DMS 273 (cell line): ENCODE data around the gene ARHGDIA.
"Not testable (repeated sequence)": the region's sequence is repeated elsewhere in the genome, so short reads cannot be mapped to it uniquely, and the experiment has no call there.

Experiments used
- DNase-seq: peaks from one replicate; lab custom pipeline; 2025; ENCODE audit not compliant: unreplicated experiment; lab: John Stamatoyannopoulos, UW

Gene ARHGDIA

DNA sequence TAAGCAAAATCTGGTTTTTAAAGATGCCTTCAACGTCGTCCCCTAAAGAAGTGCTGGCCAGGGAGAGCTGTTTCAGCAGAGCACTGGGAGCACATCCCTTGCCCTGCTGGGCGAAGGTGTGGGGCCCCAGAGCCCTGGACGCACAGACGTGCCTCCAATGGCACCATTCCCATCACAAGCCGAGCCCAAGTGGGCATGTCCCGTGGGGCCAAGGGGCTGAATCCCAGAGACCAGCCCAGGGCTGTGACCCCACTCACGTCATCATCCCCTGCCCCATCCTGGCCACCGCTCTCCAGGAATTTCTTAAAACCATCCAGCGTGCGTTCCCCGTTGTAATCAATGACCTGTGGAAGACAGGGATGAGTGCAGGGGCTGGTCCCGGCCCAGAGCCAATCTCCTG lies 26.2 kb downstream of the ARHGDIA start:
- no peak for DNase-seq

DNA sequence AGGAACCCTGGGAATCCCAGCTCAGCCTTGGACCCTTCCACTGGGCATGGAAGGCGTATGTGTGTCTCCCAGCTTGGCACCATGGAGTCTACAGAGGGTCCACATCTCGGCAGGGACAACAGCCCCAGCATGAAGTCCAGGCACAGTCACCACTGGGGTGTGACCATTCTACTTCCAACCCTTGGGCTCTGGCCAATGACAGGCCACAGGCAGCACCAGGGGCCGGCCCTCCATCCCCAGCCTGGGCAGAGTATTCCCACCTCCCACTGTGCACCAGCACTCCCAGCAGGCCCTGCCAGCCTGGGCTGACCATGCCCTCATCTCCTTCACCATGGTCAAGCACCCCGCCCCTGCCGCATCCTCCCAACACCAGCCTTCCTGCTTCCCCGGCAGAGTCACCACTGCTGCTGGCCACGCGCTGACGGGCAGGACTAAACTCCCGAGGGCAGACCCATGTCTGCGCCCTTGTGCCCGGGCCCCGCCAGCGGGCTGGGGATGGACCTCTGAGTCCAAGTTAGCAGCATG lies 26.7 kb downstream of the ARHGDIA start:
- no peak for DNase-seq

DNA sequence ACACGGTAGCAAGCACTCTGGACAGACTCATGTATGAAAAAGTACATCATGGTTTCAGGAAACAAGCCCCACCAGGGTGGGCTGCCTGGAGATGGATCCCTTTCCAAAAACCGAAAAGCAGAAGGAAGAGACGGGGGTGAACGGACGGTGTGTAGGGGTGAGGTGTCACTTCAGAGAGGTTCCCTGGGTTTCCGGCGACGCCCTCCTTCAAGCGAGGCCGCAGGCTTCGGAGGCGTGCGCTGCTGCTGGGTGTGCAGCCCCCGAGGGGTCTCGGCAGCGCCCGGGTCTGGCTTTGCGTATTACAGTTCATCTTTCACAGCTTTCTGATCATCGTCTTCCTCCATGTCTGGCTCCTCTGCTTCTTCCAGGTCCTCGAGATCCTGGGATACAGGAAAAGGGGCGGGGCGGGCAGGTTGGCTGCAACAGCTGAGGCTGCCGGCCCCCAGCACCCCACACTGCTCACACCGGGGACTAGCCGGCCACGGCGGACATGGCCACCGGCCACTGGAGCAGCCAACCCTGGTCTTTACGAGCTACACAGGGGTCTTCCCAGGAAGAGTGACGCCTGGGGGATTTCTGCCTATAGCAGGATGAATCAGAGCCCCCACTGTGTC lies 27.3 kb downstream of the ARHGDIA start:
- no peak for DNase-seq

DNA sequence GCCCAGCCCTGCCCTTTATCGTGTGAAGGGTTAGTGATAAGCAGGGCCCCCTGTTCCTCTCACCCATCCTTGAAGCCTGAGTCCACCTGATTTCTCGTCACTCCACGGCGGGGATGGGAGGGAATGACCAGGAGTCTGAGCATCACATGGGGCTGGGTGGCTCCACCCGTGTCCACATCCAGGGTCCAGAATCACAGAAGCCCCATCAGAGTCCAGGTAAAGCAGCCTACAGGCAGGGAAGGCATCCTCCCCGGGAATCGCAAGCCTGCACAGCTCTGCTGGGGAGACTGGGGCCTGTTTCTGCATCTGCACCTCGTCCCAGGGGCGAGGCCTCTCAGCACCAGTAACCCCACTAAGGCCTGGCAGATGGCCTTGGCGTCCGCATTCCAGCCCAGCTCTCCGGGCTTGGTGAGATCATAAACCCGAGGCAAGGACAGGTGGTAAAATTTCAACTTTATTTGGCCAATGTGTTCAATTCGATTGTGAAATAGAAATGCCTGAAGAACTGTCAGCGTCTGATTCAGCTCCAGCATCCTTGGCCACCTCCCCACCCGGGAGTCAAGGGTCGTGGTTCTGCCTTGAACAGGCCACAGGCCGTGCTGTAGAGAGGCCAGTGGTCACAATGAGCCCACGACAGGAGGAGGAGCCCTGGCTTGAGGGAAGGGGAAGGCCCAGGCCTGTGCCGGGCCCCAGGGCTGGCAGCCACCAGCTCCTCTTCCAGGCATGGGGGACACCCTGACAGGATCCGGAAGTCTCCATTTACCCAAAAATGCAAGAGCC lies 28.2 kb downstream of the ARHGDIA start:
- peak; percentile 62 for DNase-seq

DNA sequence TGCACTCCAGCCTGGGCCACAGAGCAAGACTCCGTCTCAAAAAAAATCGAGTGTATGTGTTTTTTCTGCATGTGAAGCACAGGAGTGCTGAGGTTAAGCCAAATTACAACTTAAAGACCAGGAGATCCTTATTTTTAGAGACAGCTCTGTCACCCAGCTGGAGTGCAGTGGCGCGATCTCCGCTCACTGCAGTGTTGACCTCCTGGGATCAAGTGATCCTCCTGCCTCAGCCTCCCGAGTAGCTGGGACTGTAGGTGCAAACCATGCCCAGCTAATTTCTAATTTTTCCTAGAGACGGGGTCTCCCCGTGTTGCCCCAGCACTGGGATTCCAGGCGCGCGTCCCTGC lies 28.8 kb downstream of the ARHGDIA start:
- DNase-seq = no peak

DNA sequence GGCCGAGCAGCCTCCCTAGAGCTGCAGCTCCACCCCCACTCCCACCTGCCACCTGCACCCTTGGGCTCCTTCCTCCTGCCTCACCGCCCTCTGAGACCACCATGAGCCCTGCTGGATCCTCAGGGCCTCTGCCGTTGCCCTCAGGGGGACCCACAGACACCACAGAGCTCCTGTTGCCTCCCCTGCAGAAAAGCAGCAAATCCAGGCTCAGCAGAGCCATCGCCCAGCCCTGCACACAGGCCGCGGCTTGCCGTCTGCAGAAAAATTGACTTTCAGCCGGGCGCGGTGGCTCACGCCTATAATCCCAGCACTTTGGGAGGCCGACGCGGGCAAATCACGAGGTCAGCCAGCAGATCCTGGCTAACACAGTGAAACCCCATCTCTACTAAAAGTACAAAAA lies 29.3 kb downstream of the ARHGDIA start:
- no peak for DNase-seq

DNA sequence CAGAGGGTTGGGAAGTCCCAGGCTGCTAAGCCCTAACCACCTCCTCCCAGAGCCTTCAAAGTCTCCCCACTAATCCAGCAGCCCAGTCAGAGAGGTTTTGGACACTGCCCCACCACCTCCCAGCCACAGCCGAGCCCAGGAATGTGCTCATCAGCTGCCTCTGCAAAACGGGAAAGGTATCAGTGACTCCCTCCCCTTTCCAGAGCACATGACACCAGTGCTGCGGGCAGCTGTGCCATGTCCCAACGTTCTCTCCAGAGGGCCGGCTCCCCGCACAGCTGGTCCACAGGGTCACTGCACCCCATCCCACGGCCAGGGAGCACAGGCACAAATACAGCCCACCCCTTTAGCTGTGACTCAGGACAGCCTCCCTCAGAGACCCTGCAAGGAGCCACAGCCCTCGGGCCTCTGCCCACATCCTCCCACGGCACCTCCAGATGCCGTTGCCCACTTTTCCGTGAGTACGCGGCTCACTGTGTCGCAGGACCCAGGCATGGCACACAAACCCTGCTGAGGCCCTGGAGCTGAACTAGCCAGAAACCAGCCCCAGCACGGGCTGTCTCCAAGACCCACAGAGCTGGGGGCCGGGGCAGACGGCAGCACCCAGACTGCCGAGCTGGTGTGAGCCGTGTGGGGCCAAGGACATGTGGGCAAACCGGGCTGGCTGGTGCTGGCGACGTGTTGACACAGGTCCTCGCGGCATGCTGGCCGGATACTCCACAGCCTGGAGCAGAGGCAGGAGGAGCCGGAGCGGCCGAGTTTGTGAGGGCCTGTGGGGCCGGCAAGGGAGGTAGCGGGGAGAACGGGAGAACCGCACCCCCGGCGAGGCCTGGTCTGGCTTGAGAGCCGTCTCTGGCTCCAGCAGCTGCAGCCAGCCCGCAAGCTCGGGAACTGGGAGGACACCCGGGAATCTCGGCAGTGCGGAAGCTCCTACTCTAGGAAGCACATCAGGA lies 30.0 kb downstream of the ARHGDIA start:
- DNase-seq = peak; percentile 48

DNA sequence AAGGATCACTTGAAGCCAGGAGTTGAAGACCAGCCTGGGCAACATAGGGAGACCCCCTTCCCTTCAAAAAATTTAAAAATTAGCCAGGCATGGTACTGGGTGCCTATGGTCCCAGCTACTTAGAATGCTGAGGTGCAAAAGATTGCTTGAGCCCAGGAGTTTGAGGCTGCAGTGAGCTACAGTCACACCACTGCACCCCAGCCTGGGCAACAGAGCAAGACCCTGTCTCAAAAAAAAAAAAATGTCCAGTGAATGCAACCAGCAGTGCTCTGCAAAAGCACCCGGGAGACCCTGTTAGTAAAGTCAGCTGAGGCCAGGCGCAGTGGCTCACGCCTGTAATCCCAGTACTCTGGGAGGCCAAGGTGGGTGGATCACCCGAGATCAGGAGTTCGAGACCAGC lies 31.1 kb downstream of the ARHGDIA start:
- DNase-seq = not testable (repeated sequence)

DNA sequence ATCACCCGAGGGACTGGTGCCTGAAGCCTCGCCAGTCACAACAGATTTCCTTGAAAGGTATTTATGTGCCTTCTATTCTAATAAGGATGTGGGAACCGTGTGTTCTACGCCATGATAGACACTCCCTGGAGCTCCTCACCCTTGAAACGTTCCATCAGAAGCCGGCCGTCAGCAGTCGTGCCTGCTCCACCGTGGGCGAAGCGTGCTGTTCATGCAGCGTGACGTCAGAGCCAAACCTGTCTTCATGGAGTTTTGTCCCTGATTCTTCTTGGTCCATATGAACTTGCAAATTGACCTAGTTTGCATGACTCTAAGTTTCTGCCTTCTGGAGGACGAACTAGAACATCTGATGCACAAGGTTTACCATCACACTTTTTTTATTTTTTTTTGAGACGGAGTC lies 31.8 kb downstream of the ARHGDIA start:
- DNase-seq = no peak

DNA sequence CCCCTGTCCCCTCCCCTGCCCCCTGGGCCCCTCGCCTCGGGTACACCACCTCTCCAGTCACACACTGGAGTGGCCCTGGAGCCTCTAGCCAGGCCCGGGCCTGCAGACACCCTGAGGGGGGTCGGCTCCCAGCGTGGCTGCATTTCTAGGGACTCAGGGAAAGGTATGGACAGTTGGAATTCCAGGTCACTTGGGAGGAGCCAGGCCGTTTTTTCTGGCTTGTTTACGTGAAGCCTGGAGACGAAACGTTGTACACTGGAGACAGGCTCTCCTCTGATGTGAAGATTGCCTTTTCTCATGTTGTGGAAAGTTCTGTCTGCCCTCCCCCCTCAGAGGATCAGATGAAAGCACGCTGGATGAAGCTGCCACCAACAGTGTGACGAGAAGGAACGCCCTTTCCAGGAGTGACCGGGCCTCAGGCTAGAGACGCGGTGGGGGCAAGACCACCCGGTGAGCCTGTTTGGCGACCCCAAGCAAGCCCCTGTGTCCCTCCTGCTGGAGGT lies 32.3 kb downstream of the ARHGDIA start:
- no peak for DNase-seq

DNA sequence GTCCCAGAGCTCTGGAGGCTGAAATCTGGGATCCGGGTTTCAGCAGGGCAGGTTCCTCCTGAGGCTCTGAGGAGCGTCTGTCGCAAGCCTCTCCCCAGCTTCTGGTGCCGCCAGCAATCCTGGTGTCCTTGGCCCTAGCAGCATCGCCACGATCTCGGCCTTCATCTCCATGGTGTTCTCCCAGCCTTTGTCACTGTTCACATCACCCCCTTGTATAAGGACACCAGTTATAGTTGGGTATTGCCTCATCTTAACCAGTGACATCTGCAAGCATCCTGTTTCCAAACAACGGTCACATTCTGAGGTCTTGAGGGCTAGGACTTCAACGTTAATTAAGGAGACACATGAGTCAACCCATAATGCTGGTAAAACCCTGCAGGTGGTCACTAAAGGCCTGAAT lies 33.5 kb downstream of the ARHGDIA start:
- no peak for DNase-seq

DNA sequence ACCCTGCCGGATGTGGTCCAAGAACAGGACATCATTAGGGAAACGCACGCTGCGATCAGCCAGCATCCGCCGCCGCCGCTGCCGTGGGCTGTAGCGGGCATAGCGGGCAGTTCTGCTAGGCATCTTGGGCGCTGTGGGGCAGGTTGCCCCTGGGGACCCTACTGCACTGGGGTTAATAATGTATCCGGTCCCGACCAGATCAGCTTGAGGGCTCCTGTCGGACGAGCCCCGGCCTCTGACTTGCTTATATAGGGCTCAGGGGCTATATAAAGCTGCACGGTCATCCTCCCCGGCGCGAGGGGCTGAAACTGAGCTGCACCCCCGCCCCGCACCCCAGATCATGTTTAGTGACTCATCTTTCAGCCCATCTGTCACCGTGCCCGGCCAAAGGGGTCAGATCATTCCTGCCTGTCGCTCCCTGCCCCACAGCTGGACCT lies 36.3 kb downstream of the ARHGDIA start, which contains the start of gene PPP1R27:
Gene PPP1R27, minus strand, starts transcription at position 220 of the 437 bp plus-strand sequence. Its CDS starts 97 bp downstream, at position 123.
- no peak for DNase-seq

DNA sequence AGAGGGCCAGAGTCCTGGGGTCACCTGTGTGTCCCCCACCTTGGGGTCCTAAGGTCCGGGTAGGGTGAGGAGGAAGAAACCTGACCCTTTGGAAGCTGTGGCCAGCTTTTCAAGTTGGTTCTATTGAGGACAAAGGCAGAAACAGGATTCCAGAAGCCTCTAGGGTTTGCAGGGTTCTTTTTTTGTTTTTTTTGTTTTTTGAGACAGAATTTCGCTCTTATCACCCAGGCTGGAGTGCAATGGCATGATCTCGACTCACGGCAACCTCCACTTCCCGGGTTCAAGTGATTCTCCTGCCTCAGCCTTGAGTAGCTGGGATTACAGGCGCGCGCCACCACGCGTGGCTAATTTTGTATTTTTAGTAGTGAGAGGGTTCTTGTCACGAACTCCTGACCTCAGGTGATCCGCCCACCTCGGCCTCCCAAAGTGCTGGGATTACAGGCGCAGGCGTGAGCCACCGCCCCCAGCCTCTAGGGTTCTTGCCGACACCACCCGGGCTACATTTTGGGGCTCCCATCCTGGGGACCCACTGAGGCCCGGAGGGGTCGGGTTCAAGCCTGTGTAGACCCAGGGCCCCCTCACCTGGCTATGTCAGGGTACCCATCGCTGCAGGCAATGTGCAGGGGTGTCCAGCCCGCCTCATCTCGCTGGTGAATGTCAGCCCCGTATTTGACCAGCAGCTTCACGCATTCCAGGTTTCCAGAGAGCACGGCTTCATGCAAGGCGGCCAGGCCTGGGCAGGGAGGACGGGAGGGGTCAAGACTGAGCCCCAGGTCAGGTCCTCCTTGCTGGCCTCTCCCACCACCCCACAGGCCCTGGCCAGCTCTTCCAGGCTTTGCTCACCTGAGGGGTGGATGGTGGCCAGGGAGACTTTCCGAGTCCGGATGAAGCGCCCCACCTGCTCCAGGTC lies 37.0 kb downstream of the ARHGDIA start:
- DNase-seq = no peak

DNA sequence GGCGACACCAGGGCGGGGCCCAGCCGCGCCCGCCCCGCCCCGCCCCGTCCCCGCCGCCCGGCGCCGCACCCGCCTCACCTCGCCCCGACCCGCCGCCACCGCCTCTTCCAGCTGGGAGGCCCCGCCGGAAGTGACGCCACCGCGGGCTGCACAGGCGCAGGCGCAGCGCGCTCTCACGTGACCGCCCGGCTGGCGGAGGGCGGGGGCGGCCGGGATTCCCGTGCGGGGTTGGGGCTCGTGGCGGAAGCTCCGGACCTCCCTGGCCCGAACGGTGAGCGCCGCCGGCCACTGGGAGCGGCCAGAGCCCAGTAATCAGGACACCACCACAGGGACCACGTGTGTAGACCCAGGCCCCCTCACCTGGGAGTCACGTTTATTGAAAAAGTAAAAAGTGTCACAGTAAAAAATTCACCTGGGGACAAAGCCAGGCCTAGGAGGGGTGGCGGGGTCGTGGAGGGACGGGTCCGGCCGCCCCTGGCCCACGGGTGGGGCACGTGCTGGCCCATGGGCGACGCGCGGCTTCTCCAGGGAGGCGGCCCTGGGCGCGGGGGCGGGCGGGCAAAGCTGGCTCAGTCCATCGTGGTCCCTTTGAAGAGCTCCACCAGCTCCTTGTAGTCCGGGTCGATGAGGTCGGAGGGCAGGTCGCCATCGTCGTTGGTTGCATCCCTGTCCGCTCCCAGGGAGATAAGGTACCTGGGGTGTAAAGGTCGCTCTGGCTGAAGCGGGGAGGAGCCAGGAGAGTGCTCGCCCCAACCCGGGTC lies 37.8 kb downstream of the ARHGDIA start, which contains the start of gene MCRIP1:
Gene MCRIP1, minus strand, starts transcription at position 132 of the 761 bp plus-strand sequence. CDS start 8,785 bp downstream, outside the sequence.
- DNase-seq = peak; percentile 98

DNA sequence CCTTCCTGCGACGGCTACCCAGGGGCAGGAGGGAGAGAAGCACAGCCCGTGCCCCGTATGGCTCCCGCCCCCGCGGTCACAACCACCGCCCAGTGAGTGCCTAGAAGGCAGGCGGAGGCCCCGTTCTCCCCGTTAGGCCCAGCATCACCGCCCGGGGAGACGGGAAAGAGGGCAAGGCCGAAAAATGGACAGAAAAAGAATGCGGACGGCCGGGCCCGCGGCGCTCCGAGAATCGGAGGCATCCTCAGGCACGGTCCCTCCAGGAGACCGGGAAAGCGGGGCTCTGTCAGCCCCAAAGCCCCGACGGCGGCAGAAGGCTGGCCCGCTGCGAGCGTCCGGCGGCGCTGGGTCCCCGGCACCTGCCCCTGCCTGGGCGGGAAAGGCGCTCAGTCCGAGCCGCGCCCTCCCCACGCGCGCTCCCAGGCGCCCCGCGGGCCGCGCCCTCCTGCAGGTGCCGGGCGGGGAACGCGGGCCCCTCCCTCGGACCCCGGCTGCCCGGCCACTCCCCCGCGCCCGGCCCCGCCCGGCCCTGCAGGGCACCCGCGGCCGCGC lies 38.5 kb downstream of the ARHGDIA start:
- peak; percentile 75 for DNase-seq

DNA sequence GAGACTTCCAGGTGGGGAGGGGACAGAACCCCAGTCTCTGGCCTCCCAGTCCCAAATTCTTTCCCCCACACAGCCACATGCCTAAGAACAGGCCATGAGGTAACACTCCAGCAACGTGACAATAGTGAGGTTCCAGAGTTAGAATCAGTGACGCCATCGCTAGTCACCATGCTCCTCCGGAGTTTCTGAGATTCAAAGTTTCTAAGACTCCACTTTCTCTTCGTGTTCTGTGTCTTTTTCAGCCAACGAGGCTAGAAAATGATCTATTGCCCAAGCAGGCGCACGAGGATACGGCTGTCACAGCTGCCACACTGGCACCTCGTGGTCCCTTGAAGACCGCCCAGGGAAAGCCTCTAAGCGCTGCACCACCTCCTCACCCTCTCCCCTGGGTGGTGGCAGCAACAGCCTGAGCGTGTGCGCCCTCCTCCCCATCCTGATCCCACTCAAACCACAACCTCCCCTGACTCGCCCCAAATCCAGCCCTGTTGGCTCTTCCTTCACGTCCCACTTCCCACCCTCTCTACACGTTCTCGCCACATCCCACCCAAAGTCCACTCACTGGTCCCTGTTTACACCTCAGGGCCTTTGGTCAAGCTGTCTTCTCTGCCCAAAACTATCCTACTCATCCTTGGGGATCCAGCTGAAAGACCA lies 39.1 kb downstream of the ARHGDIA start:
- DNase-seq = peak; percentile 40

DNA sequence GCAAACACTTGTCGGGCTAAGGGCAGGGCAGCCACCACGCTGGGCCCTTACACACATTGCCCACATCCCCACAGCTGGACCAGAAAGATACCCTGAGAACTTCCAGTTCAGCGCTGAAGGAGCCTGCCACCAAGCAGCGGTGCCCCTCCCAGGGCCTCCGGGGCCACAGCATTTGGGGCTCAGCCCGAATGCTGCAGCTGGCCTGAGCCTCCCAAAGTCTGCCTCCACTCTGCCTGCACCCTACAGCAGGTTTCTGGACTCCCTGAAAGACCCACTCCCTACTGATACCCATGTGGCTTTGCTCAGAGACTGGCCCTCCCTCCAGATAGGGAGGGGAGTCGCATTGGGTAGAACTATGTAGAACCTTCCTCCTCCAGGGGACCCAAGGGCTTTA lies 39.6 kb downstream of the ARHGDIA start:
- DNase-seq = no peak

DNA sequence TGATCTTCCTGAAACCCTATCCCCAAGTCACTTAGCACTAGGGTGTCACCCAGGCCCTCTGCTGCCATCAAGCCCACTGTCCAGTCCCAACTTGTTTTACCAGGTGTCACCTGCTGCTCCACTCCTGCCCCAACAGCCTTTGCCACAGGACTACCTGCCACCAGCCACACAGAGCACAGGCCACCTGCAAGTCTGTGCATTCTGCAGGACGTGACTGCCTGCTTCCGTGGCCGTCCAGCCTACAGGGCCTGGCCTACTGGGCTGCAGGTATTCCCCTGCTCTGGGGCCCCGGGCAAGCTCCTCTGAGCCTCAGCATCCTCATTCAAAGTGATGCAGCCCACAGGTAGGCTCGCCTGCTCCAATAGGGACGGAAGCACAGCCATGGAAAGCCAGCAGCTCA lies 41.3 kb downstream of the ARHGDIA start:
- DNase-seq = no peak
